ENCODE data around the gene ATP6V1F.

Gene ATP6V1F

GRCh38 chr7:128831994-128832879, 30.4 kb upstream of the ATP6V1F start:
- Mint-ChIP-seq H3K27ac (no peak overlapping the region), H3K36me3 (ENCODE audit: low read depth) (no peaks in the 10 kb centered on the region), H3K27me3 (peaks cover 44% of the 10 kb centered on the region), H3K4me1 (ENCODE audit: low read depth) (peaks cover 17% of the 10 kb centered on the region), H3K4me3 (no peak overlapping the region), H3K9me3 (no peaks in the 10 kb centered on the region)
- no peak for DNase-seq

GRCh38 chr7:128832880-128833147, 29.8 kb upstream of the ATP6V1F start:
- no peak overlapping the region for H3K27ac Mint-ChIP-seq
- H3K27me3 Mint-ChIP-seq = peaks cover 40% of the 10 kb centered on the region
- no peak for DNase-seq
- no peaks in the 10 kb centered on the region for H3K9me3 Mint-ChIP-seq
- no peak overlapping the region for H3K4me3 Mint-ChIP-seq
- no peaks in the 10 kb centered on the region for H3K36me3 Mint-ChIP-seq (ENCODE audit: low read depth)
- H3K4me1 Mint-ChIP-seq (ENCODE audit: low read depth) = peaks cover 17% of the 10 kb centered on the region

- H3K4me3 Mint-ChIP-seq = no peak overlapping the region
- no peak overlapping the region for H3K27ac Mint-ChIP-seq
- peaks cover 17% of the 10 kb centered on the region for H3K4me1 Mint-ChIP-seq (ENCODE audit: low read depth)
- H3K36me3 Mint-ChIP-seq (ENCODE audit: low read depth) = no peaks in the 10 kb centered on the region
- H3K27me3 Mint-ChIP-seq = peaks cover 35% of the 10 kb centered on the region
- H3K9me3 Mint-ChIP-seq = no peaks in the 10 kb centered on the region
- no peak for DNase-seq
Measured at GRCh38 chr7:128833148-128833945, 29.3 kb upstream of the ATP6V1F start.

GRCh38 chr7:128833946-128834325, 28.7 kb upstream of the ATP6V1F start:
- Mint-ChIP-seq H3K4me1 (ENCODE audit: low read depth) (peaks cover 17% of the 10 kb centered on the region), H3K27ac (no peak overlapping the region), H3K27me3 (peaks cover 29% of the 10 kb centered on the region), H3K4me3 (no peak overlapping the region), H3K9me3 (no peaks in the 10 kb centered on the region), H3K36me3 (ENCODE audit: low read depth) (no peaks in the 10 kb centered on the region)
- no peak for DNase-seq

GRCh38 chr7:128835231-128835751, 27.4 kb upstream of the ATP6V1F start:
- Mint-ChIP-seq H3K9me3 (no peaks in the 10 kb centered on the region), H3K27ac (no peak overlapping the region)

GRCh38 chr7:128835790-128836641, 26.6 kb upstream of the ATP6V1F start:
- peaks cover 13% of the 10 kb centered on the region for H3K27me3 Mint-ChIP-seq
- no peaks in the 10 kb centered on the region for H3K36me3 Mint-ChIP-seq (ENCODE audit: low read depth)
- H3K9me3 Mint-ChIP-seq = no peaks in the 10 kb centered on the region
- H3K4me3 Mint-ChIP-seq = no peak overlapping the region
- peaks cover 8% of the 10 kb centered on the region for H3K4me1 Mint-ChIP-seq (ENCODE audit: low read depth)
- no peak overlapping the region for H3K27ac Mint-ChIP-seq
- DNase-seq = no peak

More at GRCh38 chr7:128835231-128835751, 27.4 kb upstream of the ATP6V1F start:
- no peak overlapping the region for H3K4me3 Mint-ChIP-seq
- peaks cover 13% of the 10 kb centered on the region for H3K4me1 Mint-ChIP-seq (ENCODE audit: low read depth)
- H3K36me3 Mint-ChIP-seq (ENCODE audit: low read depth) = no peaks in the 10 kb centered on the region
- H3K27me3 Mint-ChIP-seq = peaks cover 20% of the 10 kb centered on the region
- no peak for DNase-seq

- no peak overlapping the region for H3K27ac Mint-ChIP-seq
- H3K4me1 Mint-ChIP-seq (ENCODE audit: low read depth) = peaks cover 3% of the 10 kb centered on the region
- no peak for DNase-seq
- no peaks in the 10 kb centered on the region for H3K36me3 Mint-ChIP-seq (ENCODE audit: low read depth)
- no peak overlapping the region for H3K4me3 Mint-ChIP-seq
- H3K9me3 Mint-ChIP-seq = no peaks in the 10 kb centered on the region
- H3K27me3 Mint-ChIP-seq = peaks cover 5% of the 10 kb centered on the region
Measured at GRCh38 chr7:128836729-128837348, 25.8 kb upstream of the ATP6V1F start.

GRCh38 chr7:128837521-128837921, 25.1 kb upstream of the ATP6V1F start:
- H3K4me3 Mint-ChIP-seq = no peak overlapping the region
- peaks cover 1% of the 10 kb centered on the region for H3K27me3 Mint-ChIP-seq
- H3K27ac Mint-ChIP-seq = no peak overlapping the region
- DNase-seq = no peak
- H3K36me3 Mint-ChIP-seq (ENCODE audit: low read depth) = no peaks in the 10 kb centered on the region
- no peaks in the 10 kb centered on the region for H3K9me3 Mint-ChIP-seq
- peaks cover 5% of the 10 kb centered on the region for H3K4me1 Mint-ChIP-seq (ENCODE audit: low read depth)

- Mint-ChIP-seq H3K4me3 (no peak overlapping the region), H3K27me3 (no peaks in the 10 kb centered on the region), H3K36me3 (ENCODE audit: low read depth) (no peaks in the 10 kb centered on the region), H3K9me3 (no peaks in the 10 kb centered on the region), H3K4me1 (ENCODE audit: low read depth) (peaks cover 5% of the 10 kb centered on the region), H3K27ac (no peak overlapping the region)
- DNase-seq = no peak
Measured at GRCh38 chr7:128838109-128838779, 24.4 kb upstream of the ATP6V1F start.

- Mint-ChIP-seq H3K27me3 (no peaks in the 10 kb centered on the region), H3K4me1 (ENCODE audit: low read depth) (peaks cover 5% of the 10 kb centered on the region), H3K27ac (no peak overlapping the region), H3K4me3 (no peak overlapping the region), H3K36me3 (ENCODE audit: low read depth) (no peaks in the 10 kb centered on the region), H3K9me3 (no peaks in the 10 kb centered on the region)
- DNase-seq = no peak
Measured at GRCh38 chr7:128838981-128839731, 23.5 kb upstream of the ATP6V1F start.

GRCh38 chr7:128839751-128840177, 22.9 kb upstream of the ATP6V1F start:
- no peaks in the 10 kb centered on the region for H3K27me3 Mint-ChIP-seq
- H3K4me3 Mint-ChIP-seq = no peak overlapping the region
- H3K27ac Mint-ChIP-seq = no peak overlapping the region
- H3K4me1 Mint-ChIP-seq (ENCODE audit: low read depth) = peaks cover 5% of the 10 kb centered on the region
- DNase-seq = no peak
- H3K36me3 Mint-ChIP-seq (ENCODE audit: low read depth) = no peaks in the 10 kb centered on the region
- H3K9me3 Mint-ChIP-seq = no peaks in the 10 kb centered on the region

- no peaks in the 10 kb centered on the region for H3K36me3 Mint-ChIP-seq (ENCODE audit: low read depth)
- H3K4me3 Mint-ChIP-seq = no peak overlapping the region
- H3K27ac Mint-ChIP-seq = no peak overlapping the region
- peaks cover 5% of the 10 kb centered on the region for H3K4me1 Mint-ChIP-seq (ENCODE audit: low read depth)
- no peak for DNase-seq
- H3K27me3 Mint-ChIP-seq = no peaks in the 10 kb centered on the region
- H3K9me3 Mint-ChIP-seq = no peaks in the 10 kb centered on the region
Measured at GRCh38 chr7:128840326-128841170, 22.1 kb upstream of the ATP6V1F start.

Data from activated T-cell treated with anti-CD3 and anti-CD28 coated beads, Interleukin-2, amount 50 U/mL, for 24 hours (primary cell).